GM20431 (cell line): ENCODE results near the gene HDLBP.
"Not testable (repeated sequence)": the region's sequence is repeated elsewhere in the genome, so short reads cannot be mapped to it uniquely, and the experiment has no call there.

Experiments used
- in situ Hi-C: fragments of 300-500 bp; cut with MseI, MboI; formaldehyde crosslinking; loops from one replicate; pipeline ENCODE4 v1.15.0; 2020; ENCODE audit warnings: low sequenced_read_pairs; ENCODE audit not compliant: unreplicated experiment

The HDLBP gene

GRCh38 chr2:241280291-241280690, 35.2 kb downstream of the HDLBP start:
- in situ Hi-C loops: no loop called here

GRCh38 chr2:241279828-241280227, 35.6 kb downstream of the HDLBP start:
- in situ Hi-C loops: no loop called here

- in situ Hi-C loops: no loop called here
These were observed 36.1 kb downstream of the HDLBP start for GRCh38 chr2:241279413-241279812.

GRCh38 chr2:241278306-241278705, 37.2 kb downstream of the HDLBP start:
- in situ Hi-C loops: not testable (repeated sequence)

GRCh38 chr2:241275910-241276309, 39.6 kb downstream of the HDLBP start:
- in situ Hi-C loops: no loop called here

- in situ Hi-C loops: no loop called here
These were observed 40.0 kb downstream of the HDLBP start for GRCh38 chr2:241275504-241275903.

GRCh38 chr2:241274127-241274526, 41.3 kb downstream of the HDLBP start:
- in situ Hi-C loops: no loop called here

- in situ Hi-C loops: no loop called here
These were observed 42.1 kb downstream of the HDLBP start for GRCh38 chr2:241273210-241274020.

- in situ Hi-C loops: no loop called here
These were observed 42.9 kb downstream of the HDLBP start for GRCh38 chr2:241272303-241273209.

GRCh38 chr2:241271706-241272302, 43.7 kb downstream of the HDLBP start:
- in situ Hi-C loops: no loop called here

GRCh38 chr2:241270531-241270930, 44.9 kb downstream of the HDLBP start:
- in situ Hi-C loops: no loop called here

- in situ Hi-C loops: no loop called here
These were observed 45.6 kb downstream of the HDLBP start for GRCh38 chr2:241269707-241270520.

GRCh38 chr2:241268716-241269445, 46.6 kb downstream of the HDLBP start:
- in situ Hi-C loops: no loop called here

- in situ Hi-C loops: no loop called here
These were observed 47.2 kb downstream of the HDLBP start for GRCh38 chr2:241268306-241268705.

- in situ Hi-C loops: no loop called here
These were observed 48.0 kb downstream of the HDLBP start for GRCh38 chr2:241267249-241268067.

GRCh38 chr2:241265506-241265905, 50.0 kb downstream of the HDLBP start:
- in situ Hi-C loops: no loop called here

GRCh38 chr2:241263061-241263460, 52.4 kb downstream of the HDLBP start:
- in situ Hi-C loops: no loop called here

GRCh38 chr2:241261628-241262027, 53.8 kb downstream of the HDLBP start:
- in situ Hi-C loops: no loop called here
